T-helper 2 cell (primary cell): ENCODE measurements around the gene RDH13.
A peak's percentile ranks its signal among the peaks of the same experiment; 100 is the strongest.
"Not testable (repeated sequence)": the region's sequence is repeated elsewhere in the genome, so short reads cannot be mapped to it uniquely, and the experiment has no call there.

Experiments
- DNase-seq, 5 experiments: peaks; one replicate each; pipeline versions ENCODE4 v3.0.0 to v3.0.0-alpha.2; 2012 to 2022

The RDH13 gene

GRCh38 chr19:55044286-55044685 lies 18.7 kb downstream of the RDH13 start:
- no peak for DNase-seq

- DNase-seq, result no peak
Measured at GRCh38 chr19:55042688-55043087, 20.3 kb downstream of the RDH13 start.

GRCh38 chr19:55042344-55042678 lies 20.6 kb downstream of the RDH13 start:
- no peak for DNase-seq

- DNase-seq, result peak in 2 of 5 experiments; percentile 13 to 52
Measured at GRCh38 chr19:55041627-55042343, 21.2 kb downstream of the RDH13 start.

- no peak for DNase-seq
Measured at GRCh38 chr19:55041244-55041626, 21.7 kb downstream of the RDH13 start.

GRCh38 chr19:55040654-55041053 lies 22.3 kb downstream of the RDH13 start:
- not testable (repeated sequence) for DNase-seq

- not testable (repeated sequence) for DNase-seq
Measured at GRCh38 chr19:55037603-55038002, 25.3 kb downstream of the RDH13 start.

- no peak for DNase-seq
Measured at GRCh38 chr19:55036058-55036457, 26.9 kb downstream of the RDH13 start.

- no peak for DNase-seq
Measured at GRCh38 chr19:55034751-55035150, 28.2 kb downstream of the RDH13 start.

- DNase-seq, result not testable (repeated sequence)
Measured at GRCh38 chr19:55032976-55033643, 29.8 kb downstream of the RDH13 start.

GRCh38 chr19:55032170-55032800 lies 30.7 kb downstream of the RDH13 start:
- DNase-seq, result no peak

GRCh38 chr19:55031178-55031577 lies 31.8 kb downstream of the RDH13 start:
- DNase-seq, result no peak

- DNase-seq, result no peak
Measured at GRCh38 chr19:55028757-55029156, 34.2 kb downstream of the RDH13 start.

- DNase-seq, result no peak
Measured at GRCh38 chr19:55027472-55028337, 35.2 kb downstream of the RDH13 start.

GRCh38 chr19:55027140-55027471 lies 35.8 kb downstream of the RDH13 start:
- DNase-seq, result not testable (repeated sequence)

- no peak for DNase-seq
Measured at GRCh38 chr19:55024111-55024510, 38.8 kb downstream of the RDH13 start.

- DNase-seq, result not testable (repeated sequence)
Measured at GRCh38 chr19:55020351-55020750, 42.6 kb downstream of the RDH13 start.

GRCh38 chr19:55018633-55019032 lies 44.3 kb downstream of the RDH13 start:
- DNase-seq, result no peak

- no peak for DNase-seq
Measured at GRCh38 chr19:55018216-55018615, 44.7 kb downstream of the RDH13 start.

- no peak for DNase-seq
Measured at GRCh38 chr19:55016017-55016416, 46.9 kb downstream of the RDH13 start.

- DNase-seq, result no peak
Measured at GRCh38 chr19:55015126-55015525, 47.8 kb downstream of the RDH13 start.

- DNase-seq, result peak in 1 of 5 experiments; percentile 71
Measured at GRCh38 chr19:55014714-55015113, 48.2 kb downstream of the RDH13 start.

- DNase-seq, result no peak
Measured at GRCh38 chr19:55013596-55013995, 49.4 kb downstream of the RDH13 start.
